DLD1 (cell line): ENCODE measurements around the gene SLC1A1.
"Not testable (repeated sequence)": the region's sequence is repeated elsewhere in the genome, so short reads cannot be mapped to it uniquely, and the experiment has no call there.

Source experiments
- in situ Hi-C: cut with HindIII; loops from 2 replicates; pipeline ENCODE4 v1.10.0; 2017; ENCODE audit warnings: low sequenced_read_pairs

SLC1A1 gene

DNA sequence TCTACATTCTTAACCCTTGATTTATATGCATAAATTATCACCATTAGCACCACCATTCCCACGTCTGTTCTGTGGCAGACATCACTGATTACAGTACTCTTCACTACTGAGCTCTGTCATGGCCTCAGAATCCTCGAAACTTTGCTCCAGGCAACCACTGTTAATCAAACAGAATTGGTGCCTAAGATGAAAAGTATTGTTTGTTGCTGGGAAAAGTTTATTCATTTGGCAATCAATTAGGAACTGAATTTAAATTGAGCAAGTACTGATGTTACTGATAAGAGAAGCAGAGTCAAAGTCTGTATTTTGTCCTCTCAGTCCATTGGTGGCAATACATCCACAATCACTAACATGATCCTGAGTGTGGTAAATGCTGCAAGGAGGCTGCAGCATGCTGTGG is 12.8 kb downstream of the SLC1A1 start:
- in situ Hi-C loops, result no loop called here

DNA sequence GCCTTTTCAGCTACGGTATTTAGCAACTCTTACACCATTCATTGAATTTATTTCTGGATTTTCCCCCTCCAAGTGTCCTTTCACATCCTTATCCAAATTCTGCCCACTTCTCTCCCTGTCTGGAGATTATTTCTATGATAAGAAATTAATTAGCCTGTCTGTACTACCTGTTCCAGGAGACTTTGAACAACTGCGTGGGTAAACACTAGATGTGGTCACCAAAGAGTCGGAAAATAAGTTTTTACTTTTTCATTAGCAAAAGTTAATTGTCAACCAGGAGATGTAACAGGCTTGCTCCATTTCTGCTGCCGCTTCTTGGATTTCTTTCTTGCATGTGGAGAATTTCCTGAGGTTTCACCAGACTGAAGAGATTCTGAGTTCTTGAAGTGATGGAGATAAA is 14.0 kb downstream of the SLC1A1 start:
- in situ Hi-C loops, result no loop called here

GRCh38 chr9:4506490-4506889 is 16.2 kb downstream of the SLC1A1 start:
- in situ Hi-C loops, result no loop called here

DNA sequence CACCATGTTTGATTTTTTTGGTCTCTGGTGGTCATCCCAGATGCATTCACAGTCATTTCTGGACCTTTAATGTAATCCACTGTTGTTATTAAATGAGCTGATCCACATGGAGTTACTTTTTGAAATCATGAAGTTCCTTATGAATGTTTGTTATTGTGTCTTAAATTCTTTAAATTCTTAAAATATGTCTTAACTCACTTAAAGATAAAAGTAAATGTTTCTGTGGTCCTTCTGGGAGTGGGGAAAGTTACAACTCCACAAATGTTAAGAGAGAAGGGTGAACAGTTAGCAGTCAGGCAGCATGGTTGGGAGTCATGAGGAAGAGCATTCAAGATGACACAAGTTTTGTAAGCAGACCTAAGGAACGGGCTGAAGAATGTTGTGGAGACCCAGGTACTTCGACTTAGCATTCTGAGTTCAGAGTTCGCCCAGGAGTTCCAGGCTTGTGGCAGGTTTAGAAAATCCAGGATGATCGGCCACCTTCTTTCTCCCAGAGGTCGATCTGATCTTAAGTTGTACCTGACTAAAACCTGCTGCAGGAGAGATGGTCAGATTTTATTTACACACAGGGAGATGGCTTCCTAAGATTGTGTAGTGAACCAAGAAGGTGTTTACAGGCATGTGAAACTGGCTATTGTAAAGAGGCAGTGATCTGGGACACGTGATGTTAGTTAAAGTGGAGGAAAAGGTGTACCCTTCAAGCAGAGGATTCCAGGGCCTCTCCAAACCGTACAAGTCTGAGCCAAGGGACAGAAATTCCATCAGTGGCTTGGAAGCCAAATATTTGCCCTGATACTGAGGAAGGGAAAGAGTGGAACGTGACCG is 17.2 kb downstream of the SLC1A1 start:
- in situ Hi-C loops, result no loop called here

DNA sequence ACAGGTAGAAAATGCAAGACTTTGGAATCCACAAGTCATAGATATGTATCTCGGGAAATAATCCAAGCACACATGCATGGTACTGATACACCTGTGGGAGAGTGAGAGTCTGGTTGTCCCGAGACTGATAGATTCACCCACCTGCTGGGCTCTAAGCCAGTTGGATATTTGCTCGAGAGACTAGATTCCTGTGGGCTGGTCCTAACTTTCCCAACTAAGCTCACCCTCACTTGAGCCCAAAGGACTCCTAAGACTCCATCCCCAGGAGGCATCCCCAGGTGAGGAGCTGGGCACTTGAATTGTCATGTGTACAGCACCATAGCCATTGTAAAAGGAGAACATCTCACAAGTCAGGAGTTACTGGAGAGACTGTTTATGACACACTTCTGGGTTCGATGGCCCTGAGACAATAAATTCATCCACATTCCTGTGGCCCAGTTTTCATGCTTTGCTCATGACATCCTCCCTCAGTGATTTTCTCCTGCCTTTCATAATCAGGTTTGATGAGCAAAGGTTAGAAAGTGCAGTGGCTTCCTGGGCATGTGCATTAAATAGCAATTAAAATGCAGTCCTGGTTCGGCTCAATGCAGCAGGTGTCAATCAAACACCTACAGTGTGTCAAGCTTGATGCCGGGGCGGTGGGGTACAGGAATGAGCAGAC is 18.1 kb downstream of the SLC1A1 start:
- in situ Hi-C loops, result no loop called here

GRCh38 chr9:4508907-4509589 is 18.8 kb downstream of the SLC1A1 start:
- in situ Hi-C loops, result no loop called here

DNA sequence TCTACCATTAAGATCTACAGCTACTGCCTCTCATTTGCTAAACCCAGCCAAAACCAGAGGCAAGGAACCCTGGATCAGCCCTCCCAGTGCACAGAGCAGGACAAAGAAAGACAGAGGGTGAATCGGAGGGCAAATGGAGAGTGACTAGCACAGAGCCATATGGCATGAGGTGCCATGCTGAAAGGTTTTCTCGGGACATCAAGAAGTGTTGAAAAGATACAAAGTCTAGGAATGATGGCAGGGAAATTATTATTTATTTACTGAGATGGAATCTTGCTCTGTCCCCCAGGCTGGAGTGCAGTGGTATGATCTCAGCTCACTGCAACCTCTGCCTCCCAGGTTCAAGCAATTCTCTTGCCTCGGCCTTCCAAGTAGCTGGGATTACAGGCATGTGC is 19.3 kb downstream of the SLC1A1 start:
- in situ Hi-C loops, result no loop called here

DNA sequence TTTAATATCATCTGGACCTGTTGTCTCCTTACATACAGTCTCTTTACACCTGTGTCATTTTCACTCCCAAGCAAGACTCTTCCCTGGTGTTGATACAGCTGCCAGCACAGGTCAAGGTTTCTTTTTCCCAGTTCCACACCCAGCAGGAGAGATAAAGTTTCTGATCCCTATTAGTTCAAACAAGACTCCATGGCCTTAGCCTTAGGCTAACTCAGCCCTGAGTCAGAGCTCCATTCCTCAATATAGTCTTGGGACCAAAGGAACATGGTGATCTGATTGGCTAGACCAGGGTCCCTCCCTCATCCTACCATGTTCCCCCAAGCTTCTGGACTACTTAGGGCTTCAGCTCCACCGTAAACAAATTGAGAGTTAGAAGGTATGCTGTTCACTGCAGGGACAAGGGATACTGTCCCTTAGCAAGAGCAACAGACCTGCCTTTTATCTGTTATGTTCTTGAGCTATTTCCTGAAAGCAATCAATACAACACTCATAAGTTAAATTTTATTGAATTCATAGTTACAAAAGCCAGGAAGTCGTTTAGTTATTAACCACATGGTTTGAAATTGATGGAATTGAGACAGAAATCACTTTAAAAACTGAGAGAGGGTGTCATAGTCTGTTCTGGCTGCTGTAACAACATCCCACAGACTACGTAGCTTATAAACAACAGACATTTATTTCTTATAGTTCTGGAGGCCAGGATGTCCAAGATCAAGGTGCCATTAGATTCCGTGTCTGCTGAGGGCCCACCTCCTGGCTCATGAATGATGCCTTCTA is 20.5 kb downstream of the SLC1A1 start:
- in situ Hi-C loops, result no loop called here

DNA sequence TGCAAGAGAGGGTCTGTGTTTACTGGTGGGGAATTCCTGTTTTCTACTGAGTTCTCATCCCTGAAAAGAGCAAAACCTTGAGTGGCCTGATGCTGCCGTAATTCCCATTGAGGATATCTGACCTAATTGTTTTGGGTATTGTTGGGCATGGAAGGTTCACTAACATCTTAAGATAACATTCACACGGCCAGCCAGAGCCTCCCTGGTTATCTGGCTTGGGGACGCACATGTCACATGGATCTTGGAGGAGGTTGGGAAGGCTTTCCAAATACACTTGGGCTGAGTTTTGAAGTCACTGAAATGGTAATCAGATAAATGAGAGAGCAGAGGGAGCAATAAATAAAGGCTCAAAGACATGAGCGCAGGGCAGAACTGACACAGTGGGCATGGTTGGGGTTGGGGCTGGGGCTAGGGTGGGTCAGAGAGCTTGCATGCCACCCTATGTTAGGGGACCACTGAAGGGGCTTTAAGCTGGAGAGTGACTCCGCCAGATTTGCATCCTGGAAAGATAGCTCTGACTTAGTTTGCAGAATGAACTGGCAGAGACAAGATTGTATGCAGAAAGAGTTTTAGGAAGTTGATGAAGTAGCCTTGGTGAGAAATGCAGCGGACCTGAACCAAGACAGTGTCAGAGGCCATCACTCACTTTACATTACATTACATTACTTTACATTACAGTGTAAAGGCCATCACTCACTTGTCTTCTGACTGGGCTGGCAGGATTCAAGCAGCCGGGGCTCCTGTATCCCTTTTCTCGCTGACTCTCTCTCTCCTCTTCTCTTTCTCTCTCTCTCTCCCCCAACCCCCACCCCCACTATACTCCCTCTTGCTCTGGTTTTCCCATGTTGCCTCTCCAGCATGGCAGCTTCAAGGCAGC is 24.2 kb downstream of the SLC1A1 start:
- in situ Hi-C loops, result no loop called here

GRCh38 chr9:4515958-4516375 is 25.7 kb downstream of the SLC1A1 start:
- in situ Hi-C loops, result no loop called here

DNA sequence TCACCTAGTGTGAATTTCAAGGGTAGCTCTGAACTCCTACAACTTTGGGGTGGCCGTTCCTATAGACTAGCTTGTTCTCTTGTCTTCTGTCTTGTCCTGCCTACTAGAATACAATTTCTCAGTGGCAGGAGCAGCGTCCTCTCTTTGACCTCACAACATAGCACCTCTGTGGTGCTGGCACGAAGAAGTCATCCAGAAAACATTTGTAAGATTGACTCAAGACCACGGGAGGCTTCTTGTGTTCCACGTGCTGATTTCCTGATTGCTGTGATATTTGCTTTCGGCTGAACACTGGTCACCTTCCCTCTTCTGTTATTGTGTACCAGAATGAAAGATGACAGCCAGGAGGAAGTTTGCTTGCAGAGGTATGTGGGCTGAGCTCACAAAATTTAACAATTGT is 27.0 kb downstream of the SLC1A1 start:
- in situ Hi-C loops, result no loop called here

DNA sequence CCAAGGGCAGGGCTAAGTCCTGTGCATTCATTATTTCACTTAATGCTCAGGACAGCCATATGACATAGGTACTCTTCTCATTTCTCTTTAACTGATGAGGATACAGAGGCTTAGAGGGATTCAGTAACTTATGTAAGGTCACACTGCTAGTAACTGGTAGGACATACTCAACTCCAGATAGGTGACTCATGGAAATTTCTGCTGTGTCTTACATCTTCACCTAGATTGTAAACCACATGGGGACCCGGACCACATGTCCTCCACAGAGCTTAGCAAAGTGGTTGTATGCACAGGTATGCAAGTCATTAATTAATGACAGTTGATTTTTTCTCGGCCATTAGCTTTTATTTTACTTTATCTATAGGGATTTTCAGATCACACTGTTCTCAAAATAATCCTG is 29.3 kb downstream of the SLC1A1 start:
- in situ Hi-C loops, result no loop called here

GRCh38 chr9:4520055-4520454 is 29.8 kb downstream of the SLC1A1 start:
- in situ Hi-C loops, result no loop called here

GRCh38 chr9:4530375-4530774 is 40.1 kb downstream of the SLC1A1 start:
- in situ Hi-C loops, result no loop called here

DNA sequence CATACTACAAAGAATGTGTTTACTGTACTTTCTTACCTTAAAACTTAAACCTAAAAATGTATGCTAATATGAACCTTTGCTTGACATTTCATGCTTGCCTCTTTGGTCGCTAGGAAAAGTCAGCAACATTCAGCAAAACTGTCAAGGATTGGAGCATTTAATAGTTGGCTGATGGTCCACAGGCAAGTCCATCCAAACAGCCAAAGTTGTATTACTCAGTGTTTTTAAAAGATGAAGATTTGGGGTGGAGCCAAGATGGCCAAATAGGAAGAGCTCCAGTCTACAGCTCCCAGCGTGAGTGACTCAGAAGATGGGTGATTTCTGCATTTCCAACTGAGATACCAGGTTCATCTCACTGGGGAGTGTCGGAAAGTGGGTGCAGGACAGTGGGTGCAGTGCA is 40.6 kb downstream of the SLC1A1 start:
- in situ Hi-C loops, result not testable (repeated sequence)

DNA sequence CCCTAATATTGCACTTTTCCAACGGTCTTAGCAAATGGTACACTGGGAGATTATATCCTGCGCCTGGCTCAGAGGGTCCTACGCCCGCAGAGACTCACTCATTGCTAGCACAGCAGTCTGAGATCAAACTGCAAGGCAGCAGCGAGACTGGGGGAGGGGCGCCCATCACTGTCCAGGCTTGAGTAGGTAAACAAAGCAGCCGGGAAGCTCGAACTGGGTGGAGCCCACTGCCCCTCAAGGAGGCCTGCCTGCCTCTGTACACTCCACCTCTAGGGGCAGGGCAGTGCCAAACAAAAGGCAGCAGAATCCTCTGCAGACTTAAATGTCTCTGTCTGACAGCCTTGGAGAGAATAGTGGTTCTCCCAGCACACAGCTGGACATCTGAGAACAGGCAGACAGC is 41.1 kb downstream of the SLC1A1 start:
- in situ Hi-C loops, result not testable (repeated sequence)

- in situ Hi-C loops, result not testable (repeated sequence)
These were observed 43.6 kb downstream of the SLC1A1 start for GRCh38 chr9:4533881-4534280.

DNA sequence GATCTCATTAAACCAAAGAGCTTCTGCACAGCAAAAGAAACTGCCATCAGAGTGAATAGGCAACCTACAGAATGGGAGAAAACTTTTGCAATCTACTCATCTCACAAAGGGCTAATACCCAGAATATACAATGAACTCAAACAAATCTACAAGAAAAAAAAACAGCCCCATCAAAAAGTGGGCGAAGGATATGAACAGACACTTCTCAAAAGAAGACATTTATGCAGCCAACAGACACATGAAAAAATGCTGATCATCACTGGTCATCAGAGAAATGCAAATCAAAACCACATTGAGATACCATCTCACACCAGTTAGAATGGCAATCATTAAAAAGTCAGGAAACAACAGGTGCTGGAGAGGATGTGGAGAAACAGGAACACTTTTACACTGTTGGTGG is 45.9 kb downstream of the SLC1A1 start:
- in situ Hi-C loops, result not testable (repeated sequence)

DNA sequence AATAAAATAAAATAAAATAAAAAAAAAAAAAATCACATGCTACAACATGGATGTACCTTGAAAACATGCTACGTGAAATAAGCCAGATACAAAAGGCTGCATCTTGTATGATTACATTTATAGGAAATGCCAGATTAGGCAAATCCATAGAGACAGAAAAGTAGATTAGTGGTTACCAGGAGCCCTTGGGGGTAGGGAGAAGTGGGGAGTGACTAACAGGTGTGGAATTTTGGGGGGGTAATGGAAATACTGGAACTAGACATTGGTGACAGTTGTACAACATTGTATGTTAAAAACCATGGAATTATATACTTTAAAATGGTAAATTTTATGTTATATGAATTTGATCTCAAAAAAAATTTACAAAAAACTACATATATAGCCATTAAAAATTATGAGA is 47.3 kb downstream of the SLC1A1 start:
- in situ Hi-C loops, result no loop called here

- in situ Hi-C loops, result no loop called here
These were observed 47.8 kb downstream of the SLC1A1 start for GRCh38 chr9:4538107-4538506.
